GM18858 (cell line): ENCODE results near the gene SUSD6.
"Not testable (repeated sequence)": the region's sequence is repeated elsewhere in the genome, so short reads cannot be mapped to it uniquely, and the experiment has no call there.

Experiments
- ATAC-seq: cut with Tn5 transposase; IDR thresholded peaks from one replicate; pipeline ENCODE4 v1.9.1; 2021; ENCODE audit not compliant: unreplicated experiment

SUSD6 gene

GRCh38 chr14:69693145-69693544, 81.7 kb downstream of the SUSD6 start:
- no peak for ATAC-seq

GRCh38 chr14:69693801-69694729, 82.7 kb downstream of the SUSD6 start:
- no peak for ATAC-seq

- no peak for ATAC-seq
These were observed 83.4 kb downstream of the SUSD6 start for GRCh38 chr14:69694730-69695281.

GRCh38 chr14:69695322-69696203, 84.2 kb downstream of the SUSD6 start:
- no peak for ATAC-seq

GRCh38 chr14:69696204-69696527, 84.8 kb downstream of the SUSD6 start:
- ATAC-seq, result no peak

- ATAC-seq, result no peak
These were observed 85.5 kb downstream of the SUSD6 start for GRCh38 chr14:69696633-69697557.

GRCh38 chr14:69698572-69698971, 87.2 kb downstream of the SUSD6 start:
- ATAC-seq, result no peak

GRCh38 chr14:69699243-69699642, 87.8 kb downstream of the SUSD6 start:
- not testable (repeated sequence) for ATAC-seq

GRCh38 chr14:69699748-69700303, 88.4 kb downstream of the SUSD6 start:
- ATAC-seq, result no peak

GRCh38 chr14:69700575-69700974, 89.2 kb downstream of the SUSD6 start:
- no peak for ATAC-seq

- ATAC-seq, result no peak
These were observed 89.9 kb downstream of the SUSD6 start for GRCh38 chr14:69701291-69701690.

GRCh38 chr14:69701857-69702256, 90.5 kb downstream of the SUSD6 start:
- ATAC-seq, result no peak

GRCh38 chr14:69703047-69704039, 91.9 kb downstream of the SUSD6 start:
- ATAC-seq, result no peak

GRCh38 chr14:69704319-69704718, 92.9 kb downstream of the SUSD6 start:
- ATAC-seq, result no peak

- ATAC-seq, result no peak
These were observed 94.3 kb downstream of the SUSD6 start for GRCh38 chr14:69705706-69706105.

- ATAC-seq, result no peak
These were observed 96.7 kb downstream of the SUSD6 start for GRCh38 chr14:69708049-69708448.

GRCh38 chr14:69708586-69709560, 97.5 kb downstream of the SUSD6 start:
- no peak for ATAC-seq

- no peak for ATAC-seq
These were observed 99.0 kb downstream of the SUSD6 start for GRCh38 chr14:69710378-69710777.
